Measurements from ENCODE around the gene ASPHD1.

ASPHD1 gene

GRCh38 chr16:29910819-29911675 is 10.8 kb downstream of the ASPHD1 start:
- H3K4me3 ChIP-seq (replicated peaks; ENCODE audit: insufficient read depth, low read length), result no peak overlapping the region
- TF ChIP-seq GABPA (IDR thresholded peaks at IDR 0.05; ENCODE audit: low read depth) (no peak), SPI1 (IDR thresholded peaks at IDR 0.05; ENCODE audit: borderline replicate concordance, low read depth) (no peak), POLR2AphosphoS5 (IDR thresholded peaks at IDR 0.05; ENCODE audit: low read depth) (no peak; the same call in 1 of the 2 replicates), CTCF (IDR thresholded peaks at IDR 0.05; ENCODE audit: insufficient read depth, low read length) (no peak)
- TF ChIP-seq, protein P1, sequence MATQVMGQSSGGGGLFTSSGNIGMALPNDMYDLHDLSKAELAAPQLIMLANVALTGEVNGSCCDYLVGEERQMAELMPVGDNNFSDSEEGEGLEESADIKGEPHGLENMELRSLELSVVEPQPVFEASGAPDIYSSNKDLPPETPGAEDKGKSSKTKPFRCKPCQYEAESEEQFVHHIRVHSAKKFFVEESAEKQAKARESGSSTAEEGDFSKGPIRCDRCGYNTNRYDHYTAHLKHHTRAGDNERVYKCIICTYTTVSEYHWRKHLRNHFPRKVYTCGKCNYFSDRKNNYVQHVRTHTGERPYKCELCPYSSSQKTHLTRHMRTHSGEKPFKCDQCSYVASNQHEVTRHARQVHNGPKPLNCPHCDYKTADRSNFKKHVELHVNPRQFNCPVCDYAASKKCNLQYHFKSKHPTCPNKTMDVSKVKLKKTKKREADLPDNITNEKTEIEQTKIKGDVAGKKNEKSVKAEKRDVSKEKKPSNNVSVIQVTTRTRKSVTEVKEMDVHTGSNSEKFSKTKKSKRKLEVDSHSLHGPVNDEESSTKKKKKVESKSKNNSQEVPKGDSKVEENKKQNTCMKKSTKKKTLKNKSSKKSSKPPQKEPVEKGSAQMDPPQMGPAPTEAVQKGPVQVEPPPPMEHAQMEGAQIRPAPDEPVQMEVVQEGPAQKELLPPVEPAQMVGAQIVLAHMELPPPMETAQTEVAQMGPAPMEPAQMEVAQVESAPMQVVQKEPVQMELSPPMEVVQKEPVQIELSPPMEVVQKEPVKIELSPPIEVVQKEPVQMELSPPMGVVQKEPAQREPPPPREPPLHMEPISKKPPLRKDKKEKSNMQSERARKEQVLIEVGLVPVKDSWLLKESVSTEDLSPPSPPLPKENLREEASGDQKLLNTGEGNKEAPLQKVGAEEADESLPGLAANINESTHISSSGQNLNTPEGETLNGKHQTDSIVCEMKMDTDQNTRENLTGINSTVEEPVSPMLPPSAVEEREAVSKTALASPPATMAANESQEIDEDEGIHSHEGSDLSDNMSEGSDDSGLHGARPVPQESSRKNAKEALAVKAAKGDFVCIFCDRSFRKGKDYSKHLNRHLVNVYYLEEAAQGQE (IDR thresholded peaks at IDR 0.05; ENCODE audit: insufficient replicate concordance, low read depth), result no peak
- H3K27me3 ChIP-seq (ENCODE audit: insufficient read depth, poor library complexity, severe bottlenecking), result no peaks in the 10 kb centered on the region
- no peak for DNase-seq (ENCODE audit: low read depth in 1 of 2, low spot score in 1 of 2)
- H3K27ac ChIP-seq (replicated peaks), result no peak overlapping the region

DNA sequence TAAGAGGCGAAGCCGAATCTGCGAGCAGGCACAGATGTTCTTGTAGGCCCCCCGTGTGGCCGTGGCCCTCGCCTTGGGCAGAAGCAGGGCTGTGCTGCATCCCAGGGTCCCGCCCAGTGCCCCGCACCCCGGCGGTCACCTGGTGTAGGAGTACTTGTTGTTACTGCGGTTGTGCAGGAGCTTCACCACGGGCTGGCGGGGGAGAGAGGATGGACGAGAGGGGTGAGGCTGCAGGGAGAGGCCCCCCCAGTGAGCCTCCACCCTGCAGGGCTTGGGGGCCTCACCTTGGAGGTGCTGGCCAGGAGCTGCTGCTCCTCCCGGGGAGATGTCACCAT is 11.4 kb downstream of the ASPHD1 start:
- no peaks in the 10 kb centered on the region for H3K27me3 ChIP-seq (ENCODE audit: insufficient read depth, poor library complexity, severe bottlenecking)
- H3K4me3 ChIP-seq (replicated peaks; ENCODE audit: insufficient read depth, low read length), result no peak overlapping the region
- no peak for DNase-seq (ENCODE audit: low read depth in 1 of 2, low spot score in 1 of 2)
- no peak overlapping the region for H3K27ac ChIP-seq (replicated peaks)
- TF ChIP-seq, protein P1 (IDR thresholded peaks at IDR 0.05; ENCODE audit: insufficient replicate concordance, low read depth), result no peak
- TF ChIP-seq CTCF (IDR thresholded peaks at IDR 0.05; ENCODE audit: insufficient read depth, low read length) (no peak), POLR2AphosphoS5 (IDR thresholded peaks at IDR 0.05; ENCODE audit: low read depth) (no peak), GABPA (IDR thresholded peaks at IDR 0.05; ENCODE audit: low read depth) (no peak), SPI1 (IDR thresholded peaks at IDR 0.05; ENCODE audit: borderline replicate concordance, low read depth) (no peak)

DNA sequence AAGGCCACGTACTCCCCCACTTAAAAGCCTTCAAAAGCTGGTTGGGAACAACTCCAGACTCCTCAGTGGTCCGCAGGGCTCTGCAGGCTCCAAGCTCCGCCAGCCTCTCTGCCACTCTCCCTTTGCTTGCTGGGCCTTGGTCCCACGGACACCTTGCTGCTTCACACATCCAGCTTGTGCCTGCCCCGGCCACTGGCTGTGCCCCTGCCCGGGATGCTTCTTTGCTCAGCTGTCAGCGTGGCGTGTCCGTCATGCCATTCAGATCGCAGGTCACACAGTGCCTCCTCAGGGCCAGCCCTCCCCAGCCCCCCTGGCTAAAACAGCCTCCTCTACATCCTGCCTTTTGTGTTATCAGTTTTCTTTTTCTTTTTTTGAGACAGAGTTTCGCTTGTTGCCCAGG is 11.8 kb downstream of the ASPHD1 start:
- Histone ChIP-seq H3K4me3 (replicated peaks; ENCODE audit: insufficient read depth, low read length) (no peak overlapping the region), H3K27ac (replicated peaks) (no peak overlapping the region), H3K27me3 (ENCODE audit: insufficient read depth, poor library complexity, severe bottlenecking) (no peaks in the 10 kb centered on the region)
- TF ChIP-seq SPI1 (IDR thresholded peaks at IDR 0.05; ENCODE audit: borderline replicate concordance, low read depth), result no peak
- no peak for TF ChIP-seq GABPA (IDR thresholded peaks at IDR 0.05; ENCODE audit: low read depth)
- TF ChIP-seq POLR2AphosphoS5 (IDR thresholded peaks at IDR 0.05; ENCODE audit: low read depth), result no peak
- no peak for TF ChIP-seq CTCF (IDR thresholded peaks at IDR 0.05; ENCODE audit: insufficient read depth, low read length)
- DNase-seq (ENCODE audit: low read depth in 1 of 2, low spot score in 1 of 2), result no peak
